HepG2 (cell line): Measurements from ENCODE around the gene KLHL11. TPM values are rescaled to one million over a fixed set of nuclear protein-coding genes. Genes with fewer than 3 reads are reported as not detected.

ENCODE experiments used
- ERF ChIP-seq: IDR thresholded peaks from 2 replicates; pipeline ENCODE4 v1.6.1; 2018; ENCODE audit warnings: missing biosample characterization, missing genetic modification reagents
- HMGXB3 ChIP-seq: sonication (generic); formaldehyde crosslinking; IDR thresholded peaks from 2 replicates; pipeline ENCODE4 v1.4.0; 2020; ENCODE audit warnings: missing genetic modification reagents, borderline replicate concordance
- NCOA1 ChIP-seq: sonication (generic); formaldehyde crosslinking; IDR thresholded peaks from 2 replicates; pipeline ENCODE4 v1.9.0; 2021; ENCODE audit warnings: missing genetic modification reagents
- PCBP1 ChIP-seq: fragments of 200-400 bp; formaldehyde crosslinking; IDR thresholded peaks from 2 replicates; pipeline ENCODE4 v1.6.1; 2017; ENCODE audit warnings: mild to moderate bottlenecking, low read depth, low read length, borderline replicate concordance
- POLR2AphosphoS2 ChIP-seq: IDR thresholded peaks from 2 replicates; pipeline ENCODE4 v1.6.1; 2011; ENCODE audit warnings: low read depth, low read length, improper control_type of control experiment
- SNAI1 ChIP-seq: sonication (generic); formaldehyde crosslinking; IDR thresholded peaks from 2 replicates; pipeline ENCODE4 v1.5.0; 2020; ENCODE audit warnings: mild to moderate bottlenecking, missing genetic modification reagents, borderline replicate concordance
- STAT6 ChIP-seq: sonication (generic); formaldehyde crosslinking; IDR thresholded peaks from 2 replicates; pipeline ENCODE4 v1.4.0; 2020; ENCODE audit warnings: missing genetic modification reagents, mild to moderate bottlenecking, borderline replicate concordance
- TRIM24 ChIP-seq: sonication (generic); formaldehyde crosslinking; IDR thresholded peaks from 2 replicates; pipeline ENCODE4 v1.8.0; 2022; ENCODE audit warnings: mild to moderate bottlenecking, missing genetic modification reagents
- ZBTB25 ChIP-seq: IDR thresholded peaks from 2 replicates; pipeline ENCODE4 v1.6.1; 2018; ENCODE audit warnings: missing genetic modification reagents
- ZBTB46 ChIP-seq: sonication (generic); formaldehyde crosslinking; IDR thresholded peaks from 2 replicates; pipeline ENCODE4 v1.4.0; 2020; ENCODE audit warnings: mild to moderate bottlenecking, missing genetic modification reagents, borderline replicate concordance
- ZFAT ChIP-seq: sonication (generic); formaldehyde crosslinking; conservative IDR thresholded peaks from 2 replicates; pipeline ENCODE4 v1.8.1; 2023; ENCODE audit warnings: missing genetic modification reagents, inconsistent platforms
- ZNF180 ChIP-seq: sonication (generic); formaldehyde crosslinking; IDR thresholded peaks from 2 replicates; pipeline ENCODE4 v1.4.0; 2020; ENCODE audit warnings: low read depth, missing genetic modification reagents, borderline replicate concordance
- ZNF350 ChIP-seq: sonication (generic); formaldehyde crosslinking; IDR thresholded peaks from 2 replicates; pipeline ENCODE4 v1.4.0; 2020; ENCODE audit warnings: mild to moderate bottlenecking, low read depth, missing genetic modification reagents, borderline replicate concordance
- ZNF367 ChIP-seq: sonication (generic); formaldehyde crosslinking; IDR thresholded peaks from 2 replicates; pipeline ENCODE4 v1.4.0; 2020; ENCODE audit warnings: missing genetic modification reagents, borderline replicate concordance
- ZNF503 ChIP-seq: sonication (generic); formaldehyde crosslinking; IDR thresholded peaks from 2 replicates; pipeline ENCODE4 v1.4.0; 2020; ENCODE audit warnings: missing genetic modification reagents
- polyA plus RNA-seq, 8 experiments: library from polyadenylated mRNA; depleted of rRNA in 3 of 8; stranded (reverse) in 7 of 8; unstranded in 1 of 8; fragments of >200 nt; fragmentation: Illumina TruSeq in 4 of 8; extraction: Trizol in 4 of 8; gene quantifications; 2 replicates each; pipeline versions ENCODE4 v1.2.1 to v1.2.3, GENCODE V29; 2011 to 2016; ENCODE audit warnings: low read depth in 4 of 8, missing spikeins in 1 of 8, mixed read lengths in 1 of 8; ENCODE audit not compliant: insufficient read depth in 1 of 8
- total RNA-seq, 5 experiments: library from RNA; depleted of rRNA; stranded (reverse); fragments of >200 nt; fragmentation: Illumina TruSeq; extraction: Trizol; gene quantifications; 2 replicates each; pipeline ENCODE4 v1.2.3, GENCODE V29; 2016; ENCODE audit warnings: low read depth in 1 of 5

KLHL11 gene
- total and polyA plus RNA-seq, 2 of the 13 experiments (the other 11 are each of a cell fraction or from before 2014, with no cell fraction given): 7.7 to 27.5 TPM

- TF ChIP-seq ZBTB25 (CRISPR knock-in tag): peak; percentile 39; the same call in 1 of the 2 replicates
- TF ChIP-seq NCOA1: 0 out of 2 replicates have a peak, but pooled peaks have one; percentile 56
- TF ChIP-seq SNAI1 (CRISPR knock-in tag): 0 out of 2 replicates have a peak, but pooled peaks have one; percentile 68
- TF ChIP-seq ZNF367 (CRISPR knock-in tag): no peak
- TF ChIP-seq STAT6 (CRISPR knock-in tag): no peak
- TF ChIP-seq POLR2AphosphoS2: 0 out of 2 replicates have a peak, but pooled peaks have one; percentile 61
- no peak for TF ChIP-seq ZNF350 (CRISPR knock-in tag)
- TF ChIP-seq ZBTB46 (CRISPR knock-in tag): peak; percentile 64; the same call in 1 of the 2 replicates
- no peak for TF ChIP-seq ZNF180 (CRISPR knock-in tag)
- peak; percentile 72; the same call in 1 of the 2 replicates for TF ChIP-seq ZNF503 (CRISPR knock-in tag)
- no peak for TF ChIP-seq TRIM24 (CRISPR knock-in tag)
- peak; percentile 88 for TF ChIP-seq ERF (CRISPR knock-in tag)
- TF ChIP-seq PCBP1: no peak
- TF ChIP-seq ZFAT (CRISPR knock-in tag): no peak
- 0 out of 2 replicates have a peak, but pooled peaks have one; percentile 35 for TF ChIP-seq HMGXB3
These were observed at the start of gene KLHL11 (continued) for GRCh38 chr17:41864836-41865595.
